Activated CD4-positive, alpha-beta T cell treated with anti-CD3 and anti-CD28 coated beads for 36 hours (primary cell): ENCODE measurements around the gene SLC50A1. TPM values are rescaled to one million over a fixed set of nuclear protein-coding genes. Genes with fewer than 3 reads are reported as not detected.
"Not testable (repeated sequence)": the region's sequence is repeated elsewhere in the genome, so short reads cannot be mapped to it uniquely, and the experiment has no call there.

Source experiments
- ATAC-seq: fragments of 200-7000 bp; cut with Tn5 transposase; one replicate; pipeline ENCODE4 v1.10.0; 2021; ENCODE audit warnings: mild to moderate bottlenecking, moderate library complexity
- CTCF ChIA-PET: fragments of 350-600 bp; sonication (Branson Sonifier 250); formaldehyde crosslinking; loops from one replicate; lab custom pipeline; 2021; ENCODE audit warnings: antibody characterized with exemption; lab: Charles Lee
- POLR2A ChIA-PET: fragments of 350-600 bp; sonication (Branson Sonifier 250); formaldehyde crosslinking; loops from one replicate; lab custom pipeline; 2021; ENCODE audit warnings: antibody characterized with exemption, inconsistent platforms; lab: Charles Lee
- DNase-seq: peaks from one replicate; pipeline ENCODE4 v3.0.0-alpha.2; 2020
- H3K27ac Mint-ChIP-seq: one replicate; pipeline ENCODE4 v1.8.0; 2021; ENCODE audit warnings: mixed read lengths
- H3K27me3 Mint-ChIP-seq: one replicate; pipeline ENCODE4 v1.8.0; 2021; ENCODE audit warnings: mixed read lengths
- H3K36me3 Mint-ChIP-seq: one replicate; pipeline ENCODE4 v1.8.0; 2021; ENCODE audit warnings: low read depth, mixed read lengths
- H3K4me1 Mint-ChIP-seq: one replicate; pipeline ENCODE4 v1.8.0; 2021; ENCODE audit warnings: mixed read lengths
- H3K4me3 Mint-ChIP-seq: one replicate; pipeline ENCODE4 v1.8.0; 2021; ENCODE audit warnings: mild to moderate bottlenecking, moderate library complexity, mixed read lengths
- H3K9me3 Mint-ChIP-seq: one replicate; pipeline ENCODE4 v1.8.0; 2021; ENCODE audit warnings: low read depth, mixed read lengths
- intact Hi-C, 2 experiments: fragments of 100-400 bp; cut with DNase I in 1 of 2; cut with micrococcal nuclease in 1 of 2; formaldehyde crosslinking; loops; one replicate each; pipeline versions ENCODE4 v1.14.2 to v1.15.1; 2022 to 2024; cut with DNase I, micrococcal nuclease
- total RNA-seq, 2 experiments: library from RNA; stranded (reverse); gene quantifications; one replicate each; pipeline ENCODE4 v1.2.3, GENCODE V29; 2021

SLC50A1 gene
- total RNA-seq, 2 experiments from 2014 or later: 50.2 to 58.0 TPM

DNA sequence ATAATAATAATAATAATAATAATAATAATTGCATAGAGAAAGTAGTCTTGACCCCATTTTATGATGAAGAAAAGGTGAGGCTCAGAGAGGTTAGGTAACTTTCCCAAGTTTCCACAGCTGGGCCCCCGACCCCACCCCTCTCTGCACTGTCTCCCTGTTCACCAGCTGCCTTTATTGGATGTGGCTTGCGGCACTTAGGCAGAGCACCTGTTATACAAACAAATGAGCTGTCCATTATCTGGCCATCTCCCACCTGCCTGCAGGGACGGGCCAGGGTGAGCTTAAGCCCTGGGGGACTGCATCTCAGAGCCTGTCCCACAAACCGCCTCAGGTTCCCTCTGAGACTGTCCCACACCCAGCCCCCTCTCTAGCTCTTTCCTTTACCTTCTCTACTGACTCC, 18.0 kb upstream of the SLC50A1 start:
- CTCF ChIA-PET: interaction anchor here (1.4 kb wide), 1 partner anchor 23 kb away, joined by 3 read pairs; no protein-coding TSS in a partner anchor
- intact Hi-C loops: no loop called here
- Mint-ChIP-seq H3K9me3 (no peaks in the 10 kb centered on the region), H3K4me3 (no peak overlapping the region), H3K27ac (no peak overlapping the region), H3K36me3 (no peaks in the 10 kb centered on the region), H3K27me3 (peaks cover 2% of the 10 kb centered on the region), H3K4me1 (no peaks in the 10 kb centered on the region)
- DNase-seq (no peak), ATAC-seq (no peak)
- POLR2A ChIA-PET: no interaction called here

DNA sequence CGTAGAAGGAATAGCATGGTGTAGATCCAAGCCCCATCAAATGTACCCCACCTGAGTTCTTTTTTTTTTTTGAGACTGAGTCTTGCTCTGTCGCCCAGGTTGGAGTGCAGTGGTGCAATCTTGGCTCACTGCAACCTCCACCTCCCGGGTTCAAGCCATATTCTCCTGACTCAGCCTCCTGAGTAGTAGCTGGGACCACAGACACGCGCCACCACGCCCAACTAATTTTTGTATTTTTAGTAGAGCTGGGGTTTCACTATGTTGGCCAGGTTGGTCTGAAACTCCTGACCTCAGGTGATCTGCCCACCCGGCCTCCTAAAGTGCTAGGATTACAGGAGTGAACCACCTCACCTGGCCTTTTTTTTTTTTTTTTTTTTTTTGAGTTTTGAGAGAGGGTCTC, 17.6 kb upstream of the SLC50A1 start:
- intact Hi-C loops, H3K27me3 Mint-ChIP-seq, H3K9me3 Mint-ChIP-seq, H3K36me3 Mint-ChIP-seq, ATAC-seq, DNase-seq, H3K4me1 Mint-ChIP-seq, POLR2A ChIA-PET, H3K4me3 Mint-ChIP-seq, H3K27ac Mint-ChIP-seq: not testable (repeated sequence)
- CTCF ChIA-PET: interaction anchor here (1.4 kb wide), 1 partner anchor 23 kb away, joined by 3 read pairs; no protein-coding TSS in a partner anchor

DNA sequence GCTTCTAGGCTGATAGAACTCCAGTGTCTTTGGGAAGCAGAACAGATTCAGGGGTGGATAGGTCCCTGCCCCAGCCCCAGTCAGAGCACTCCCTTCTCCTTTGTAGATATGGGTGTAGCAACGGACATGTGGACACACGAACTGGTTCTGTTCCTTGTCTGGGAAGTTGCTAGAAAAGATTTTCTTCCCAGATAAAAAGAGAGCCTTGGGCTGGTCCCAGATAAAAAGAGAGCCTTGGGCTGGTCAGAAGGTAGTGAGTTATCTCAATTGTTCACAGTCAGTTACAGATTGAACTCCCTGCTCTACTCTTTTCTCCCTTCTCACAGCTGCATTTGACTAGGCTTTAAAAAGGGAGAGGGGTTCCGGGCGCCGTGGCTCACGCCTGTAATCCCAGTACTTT, 15.4 kb upstream of the SLC50A1 start:
- ChIA-PET CTCF (interaction anchor here (1.0 kb wide), 1 partner anchor 29 kb away, joined by 3 read pairs; no protein-coding TSS in a partner anchor), POLR2A (no interaction called here)
- Mint-ChIP-seq H3K4me1 (no peaks in the 10 kb centered on the region), H3K27me3 (peaks cover 2% of the 10 kb centered on the region), H3K4me3 (no peak overlapping the region), H3K27ac (no peak overlapping the region), H3K36me3 (no peaks in the 10 kb centered on the region), H3K9me3 (no peaks in the 10 kb centered on the region)
- ATAC-seq (no peak), DNase-seq (no peak)
- intact Hi-C loops: no loop called here

DNA sequence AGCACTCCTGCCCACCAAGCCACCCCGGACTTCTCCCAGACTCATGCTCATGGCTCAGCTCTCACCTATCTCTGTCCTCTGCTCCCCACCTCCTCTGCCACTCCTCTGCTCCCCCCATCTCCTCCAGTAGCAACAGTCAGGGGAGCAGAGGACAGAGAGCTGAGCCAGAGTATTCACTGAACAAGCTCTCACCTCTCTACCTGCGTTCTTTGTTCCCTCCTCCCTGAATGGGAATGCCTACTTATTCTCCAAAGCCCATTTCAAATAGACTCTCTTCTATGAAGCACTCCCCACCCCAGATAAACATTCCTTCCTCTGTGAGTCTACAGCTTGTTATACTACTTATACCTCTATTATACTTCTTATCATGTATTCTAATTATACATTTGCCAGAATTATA, 14.4 kb upstream of the SLC50A1 start:
- H3K36me3 Mint-ChIP-seq: no peaks in the 10 kb centered on the region

DNA sequence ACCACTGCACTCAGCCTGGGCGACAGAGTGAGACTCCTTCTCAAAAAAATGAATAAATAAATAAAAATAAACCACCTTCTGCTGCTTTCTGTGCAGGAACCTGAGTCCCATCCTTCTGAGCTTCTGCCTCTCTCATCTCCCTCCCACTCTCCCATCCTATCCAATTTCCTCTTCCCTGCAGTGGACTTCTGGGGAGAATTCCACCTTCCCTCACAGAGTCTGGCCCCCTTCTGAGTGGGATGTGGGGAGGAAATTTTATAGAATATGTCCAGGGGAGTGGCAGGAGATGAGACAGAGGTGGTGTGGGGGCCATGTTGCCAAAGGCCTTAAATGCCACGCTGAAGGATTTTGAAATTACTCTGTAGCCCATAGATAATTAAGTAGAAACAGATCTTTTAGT, 13.3 kb upstream of the SLC50A1 start:
- H3K27me3 Mint-ChIP-seq: peaks cover 10% of the 10 kb centered on the region
- ChIA-PET POLR2A (no interaction called here), CTCF (interaction anchor here (0.6 to 1.1 kb wide), 3 partner anchors 13 to 183 kb away, joined by 3 to 4 read pairs (median 3); no protein-coding TSS in a partner anchor)
- peaks cover 6% of the 10 kb centered on the region for H3K4me1 Mint-ChIP-seq
- H3K27ac Mint-ChIP-seq: no peak overlapping the region
- DNase-seq (no peak), ATAC-seq (no peak)
- intact Hi-C loops: no loop called here
- no peaks in the 10 kb centered on the region for H3K36me3 Mint-ChIP-seq
- H3K9me3 Mint-ChIP-seq: no peaks in the 10 kb centered on the region
- H3K4me3 Mint-ChIP-seq: no peak overlapping the region

More for the DNA sequence above, 14.4 kb upstream of the SLC50A1 start:
- no peak for DNase-seq
- ChIA-PET CTCF (interaction anchor here (0.6 to 1.0 kb wide), 2 partner anchors 30 to 494 kb away, joined by 3 read pairs; no protein-coding TSS in a partner anchor), POLR2A (interaction anchor here (0.6 kb wide), 1 partner anchor 516 kb away, joined by 3 read pairs; no protein-coding TSS in a partner anchor)
- intact Hi-C loops: no loop called here
- no peak for ATAC-seq
- Mint-ChIP-seq H3K4me3 (no peak overlapping the region), H3K27me3 (peaks cover 5% of the 10 kb centered on the region), H3K9me3 (no peaks in the 10 kb centered on the region), H3K4me1 (no peaks in the 10 kb centered on the region), H3K27ac (no peak overlapping the region)

DNA sequence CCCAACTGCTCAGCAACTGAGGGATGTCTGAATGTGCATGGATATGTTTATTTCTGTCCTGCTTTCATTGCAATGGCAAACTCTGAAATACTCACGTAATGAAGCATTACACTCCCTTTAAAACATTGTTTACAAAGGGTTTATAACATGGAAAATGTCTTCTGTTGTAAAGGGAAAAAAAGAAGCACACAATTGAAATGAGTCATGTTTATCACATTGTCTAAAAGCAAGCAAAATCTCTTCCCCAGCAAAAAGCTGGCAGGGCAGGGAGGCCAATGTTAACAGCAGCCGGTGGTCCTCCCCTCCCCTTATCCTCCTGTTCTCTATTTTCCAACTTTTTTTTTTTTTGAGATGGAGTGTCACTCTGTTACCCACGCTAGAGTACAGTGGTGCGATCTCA, 11.9 kb upstream of the SLC50A1 start:
- no peak overlapping the region for H3K27ac Mint-ChIP-seq
- no peak for ATAC-seq
- H3K27me3 Mint-ChIP-seq: peaks cover 20% of the 10 kb centered on the region
- no peak overlapping the region for H3K4me3 Mint-ChIP-seq
- H3K36me3 Mint-ChIP-seq: no peaks in the 10 kb centered on the region
- POLR2A ChIA-PET: no interaction called here
- DNase-seq: no peak
- H3K4me1 Mint-ChIP-seq: peaks cover 18% of the 10 kb centered on the region
- CTCF ChIA-PET: interaction anchor here (1.2 kb wide), 1 partner anchor 49 kb away, joined by 4 read pairs; the partner anchor contains the start of gene KRTCAP2
- no peaks in the 10 kb centered on the region for H3K9me3 Mint-ChIP-seq
- intact Hi-C loops: no loop called here

DNA sequence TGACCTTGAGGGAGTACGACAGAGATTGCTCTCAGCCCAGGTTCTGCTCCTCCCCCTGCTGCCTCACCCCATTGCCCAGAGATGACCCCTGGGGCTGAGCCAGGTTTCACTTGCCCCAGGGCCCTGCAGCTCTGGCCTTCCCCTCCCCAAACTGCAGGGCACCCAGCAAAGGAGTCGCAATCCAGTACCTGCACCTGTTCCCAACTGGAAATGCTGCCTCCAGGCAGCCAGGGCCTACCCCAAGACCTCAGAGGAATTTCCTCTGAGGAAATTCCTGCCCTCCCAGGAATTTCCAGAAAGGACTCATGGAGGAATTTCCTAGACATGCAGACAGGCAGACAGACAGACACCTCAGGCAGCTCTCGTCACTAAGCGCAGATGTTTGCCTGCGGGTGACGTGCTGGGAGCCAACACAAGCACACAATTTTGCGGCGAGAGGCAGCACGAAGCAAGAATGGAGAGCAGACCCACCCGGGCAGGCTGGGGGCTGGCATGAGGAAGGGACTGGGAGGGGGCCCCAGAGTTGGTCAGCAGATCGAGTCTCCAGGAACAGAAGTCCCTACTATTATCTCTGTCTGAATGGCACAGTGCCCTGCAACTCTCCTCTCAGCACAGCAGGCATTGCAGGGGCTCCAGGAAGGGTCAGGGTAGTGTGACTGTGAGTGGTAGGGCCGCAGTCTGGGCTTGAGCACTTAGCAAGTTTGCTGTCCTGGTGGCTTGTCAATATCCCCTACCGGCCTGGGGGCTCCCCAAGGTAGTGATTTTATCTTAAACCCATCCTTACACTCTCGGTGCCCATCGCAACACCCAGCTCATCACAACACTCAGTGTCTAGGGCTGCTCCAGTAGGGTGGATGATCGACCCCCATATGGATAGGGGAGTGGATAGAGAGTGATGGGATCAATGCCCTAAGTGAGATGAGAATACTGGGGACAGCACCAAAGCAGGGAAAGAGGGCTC, 10.9 kb upstream of the SLC50A1 start:
- Mint-ChIP-seq H3K4me1 (peaks cover 28% of the 10 kb centered on the region), H3K27me3 (peaks cover 20% of the 10 kb centered on the region), H3K27ac (no peak overlapping the region), H3K36me3 (no peaks in the 10 kb centered on the region), H3K9me3 (no peaks in the 10 kb centered on the region), H3K4me3 (no peak overlapping the region)
- intact Hi-C loops: loop anchor here in 1 of 2 experiments (5.0 kb wide), 1 partner anchor 32 kb away; no protein-coding TSS in a partner anchor
- CTCF ChIA-PET: interaction anchor here (1.2 to 1.5 kb wide), 2 partner anchors 45 to 48 kb away, joined by 3 to 4 read pairs; partner anchors contain the start of gene KRTCAP2
- ATAC-seq (no peak), DNase-seq (no peak)
- POLR2A ChIA-PET: no interaction called here

DNA sequence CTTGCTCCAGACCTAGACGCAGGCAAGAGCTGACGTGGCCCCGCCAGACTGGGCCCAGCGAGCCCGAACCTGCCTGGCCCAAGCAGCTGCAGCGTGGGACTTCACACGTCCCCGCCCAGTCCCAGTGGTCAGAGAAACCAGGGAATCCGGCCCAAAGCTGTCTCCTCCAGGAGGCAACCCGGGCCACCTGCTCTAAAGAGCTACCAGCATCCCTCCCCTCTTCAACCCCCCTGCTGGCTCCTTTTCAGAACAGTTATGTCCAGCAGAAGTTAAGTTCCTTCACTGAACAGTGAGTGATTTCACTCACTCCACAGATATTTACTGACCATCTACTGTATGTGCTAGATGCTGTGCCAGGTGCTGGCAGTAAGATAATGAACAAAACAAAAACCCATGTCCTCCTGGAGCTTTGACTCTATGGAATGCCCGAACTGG, 10.1 kb upstream of the SLC50A1 start:
- H3K9me3 Mint-ChIP-seq: no peaks in the 10 kb centered on the region
- CTCF ChIA-PET: interaction anchor here (1.5 to 1.8 kb wide), 2 partner anchors 44 to 47 kb away, joined by 3 to 5 read pairs; partner anchors contain the start of gene KRTCAP2
- DNase-seq: no peak
- POLR2A ChIA-PET: no interaction called here
- H3K4me1 Mint-ChIP-seq: peaks cover 32% of the 10 kb centered on the region
- intact Hi-C loops: loop anchor here in 1 of 2 experiments (5.0 kb wide), 1 partner anchor 33 kb away; no protein-coding TSS in a partner anchor
- no peak overlapping the region for H3K4me3 Mint-ChIP-seq
- no peak for ATAC-seq
- H3K27me3 Mint-ChIP-seq: peaks cover 20% of the 10 kb centered on the region
- no peak overlapping the region for H3K27ac Mint-ChIP-seq
- H3K36me3 Mint-ChIP-seq: no peaks in the 10 kb centered on the region

DNA sequence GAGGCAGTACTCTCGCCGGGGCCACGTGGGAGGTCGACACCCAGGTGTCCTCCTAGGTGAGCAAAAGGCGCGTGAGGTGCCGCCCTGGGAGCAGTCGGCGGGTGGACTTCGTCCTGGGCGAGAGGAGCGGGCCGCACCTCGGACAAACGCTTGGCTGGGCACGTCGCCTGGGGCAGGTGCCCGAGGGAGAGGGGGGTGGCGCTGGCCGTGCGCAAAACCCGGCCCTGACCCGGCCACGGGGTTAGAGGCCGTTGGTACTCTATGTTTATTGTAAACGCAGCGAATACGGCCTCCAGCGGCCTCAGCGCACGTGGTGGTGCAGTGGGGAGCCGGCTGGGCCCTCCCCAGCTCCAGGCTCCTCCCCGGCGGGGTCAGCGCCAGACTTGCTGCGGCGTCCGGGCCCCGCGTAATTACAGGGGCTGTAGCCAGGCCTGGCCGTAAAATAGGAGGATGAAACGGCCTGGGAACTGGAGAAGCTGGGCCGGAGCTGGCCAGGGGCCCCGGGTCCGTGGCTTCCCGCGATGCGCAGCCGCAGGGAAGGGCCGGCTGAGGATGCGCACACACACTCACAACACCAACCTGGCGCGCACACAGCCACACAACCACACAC, 9.6 kb upstream of the SLC50A1 start:
- intact Hi-C loops: loop anchor here in 1 of 2 experiments (5.0 kb wide), 1 partner anchor 34 kb away; no protein-coding TSS in a partner anchor
- CTCF ChIA-PET: interaction anchor here (1.2 to 1.8 kb wide), 3 partner anchors 35 to 46 kb away, joined by 3 to 9 read pairs (median 5); partner anchors contain the start of gene KRTCAP2
- peaks cover 20% of the 10 kb centered on the region for H3K27me3 Mint-ChIP-seq

DNA sequence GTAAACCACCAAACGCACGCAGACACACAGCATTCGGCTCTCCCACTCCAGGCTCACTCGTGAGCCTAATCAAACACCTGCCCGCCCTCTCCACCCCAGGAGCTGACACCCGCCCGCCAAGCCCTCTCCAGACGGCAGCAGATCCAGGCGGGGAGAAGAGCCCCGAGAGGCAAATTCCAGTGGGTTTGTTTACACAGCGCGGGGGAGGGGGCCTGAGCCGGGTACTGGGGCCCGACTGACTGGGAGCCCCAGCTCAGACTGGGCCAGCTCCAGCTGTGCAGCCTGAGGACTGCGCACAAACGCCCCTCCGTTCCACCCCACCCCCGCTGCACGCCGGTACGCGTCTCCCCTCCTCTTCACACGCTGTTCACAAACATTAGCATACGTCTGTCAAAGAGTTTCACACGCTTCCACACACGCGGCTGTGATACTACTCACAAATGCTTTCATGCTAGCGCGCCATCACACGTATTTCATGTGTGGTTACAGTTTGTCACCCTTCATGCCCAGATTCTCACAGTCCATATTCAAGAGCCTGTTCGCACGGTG, 9.0 kb upstream of the SLC50A1 start:
- Mint-ChIP-seq H3K4me1 (peaks cover 32% of the 10 kb centered on the region), H3K36me3 (no peaks in the 10 kb centered on the region), H3K27ac (no peak overlapping the region), H3K4me3 (peak overlapping the region; percentile 66), H3K9me3 (no peaks in the 10 kb centered on the region), H3K27me3 (peaks cover 20% of the 10 kb centered on the region)
- intact Hi-C loops: loop anchor here in 1 of 2 experiments (5.0 kb wide), 1 partner anchor 34 kb away; no protein-coding TSS in a partner anchor
- ChIA-PET POLR2A (no interaction called here), CTCF (interaction anchor here (1.2 to 1.8 kb wide), 3 partner anchors 35 to 46 kb away, joined by 3 to 9 read pairs (median 5); partner anchors contain the start of gene KRTCAP2)
- peak; percentile 64 for DNase-seq
- peak; percentile 70 for ATAC-seq

More for the DNA sequence above, 9.6 kb upstream of the SLC50A1 start:
- ATAC-seq (no peak), DNase-seq (no peak)
- POLR2A ChIA-PET: no interaction called here
- H3K4me3 Mint-ChIP-seq: no peak overlapping the region
- peaks cover 32% of the 10 kb centered on the region for H3K4me1 Mint-ChIP-seq
- H3K36me3 Mint-ChIP-seq: no peaks in the 10 kb centered on the region
- H3K9me3 Mint-ChIP-seq: no peaks in the 10 kb centered on the region
- no peak overlapping the region for H3K27ac Mint-ChIP-seq
